ENCODE data around the gene TPCN1. TPM values are rescaled to one million over a fixed set of nuclear protein-coding genes. Genes with fewer than 3 reads are reported as not detected.

Gene TPCN1
- total RNA-seq, 1 experiment from 2014 or later = 13.5 TPM

DNA sequence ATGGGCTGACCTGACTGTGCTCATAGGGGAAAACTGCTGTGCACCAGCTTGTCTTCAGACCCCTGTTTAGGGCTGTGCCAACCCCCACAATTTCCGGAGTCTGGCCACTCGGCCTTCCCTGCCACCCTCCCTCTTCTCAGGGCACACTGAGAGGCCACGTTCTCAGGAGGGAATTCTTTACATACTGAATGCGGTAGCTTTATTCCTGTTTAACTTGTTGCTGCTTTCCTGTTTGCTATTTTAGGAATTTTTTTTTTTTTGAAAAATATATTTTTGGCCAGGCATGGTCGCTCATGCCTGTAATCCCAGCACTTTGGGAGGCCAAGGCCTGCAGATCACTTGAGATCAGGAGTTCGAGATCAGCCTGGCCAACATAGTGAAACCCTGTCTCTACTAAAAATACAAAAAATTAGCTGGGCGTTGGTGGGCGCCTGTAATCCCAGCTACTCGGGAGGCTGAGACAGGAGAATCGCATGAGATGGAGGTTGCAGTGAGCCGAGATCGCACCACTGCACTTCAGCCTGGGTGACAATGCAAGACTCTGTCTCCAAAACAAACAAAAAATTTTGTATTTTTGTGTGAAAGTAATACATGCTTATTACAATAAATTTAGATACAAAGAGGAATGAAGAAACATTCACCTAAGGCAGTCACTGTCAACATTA is 39.5 kb downstream of the TPCN1 start:
- no peak for DNase-seq
- Histone ChIP-seq H3K27me3 (ENCODE audit: insufficient read depth, low read length) (no peaks in the 10 kb centered on the region), H2BK5ac (ENCODE audit: insufficient read length, low read length) (no peak overlapping the region), H3K27ac (ENCODE audit: insufficient read length, low read depth, low read length) (no peak overlapping the region), H3K4me1 (ENCODE audit: insufficient read depth, low read length) (peaks cover 4% of the 10 kb centered on the region; the same call in 1 of the 2 replicates), H2BK12ac (ENCODE audit: insufficient read length, low read depth, low read length) (no peak overlapping the region), H3K79me1 (ENCODE audit: insufficient read depth, low read depth, low read length, poor library complexity, severe bottlenecking) (no peaks in the 10 kb centered on the region), H3K4ac (ENCODE audit: low read depth, low read length) (no peak overlapping the region), H3T11ph (ENCODE audit: low read length) (no peak overlapping the region), H3K56ac (ENCODE audit: insufficient read length, low read depth, low read length) (no peak overlapping the region), H4K91ac (ENCODE audit: insufficient read length, low read depth, low read length) (no peak overlapping the region), H3K14ac (ENCODE audit: insufficient read depth, low read length) (no peak overlapping the region), H4K8ac (replicated peaks; ENCODE audit: insufficient read length, low read depth, low read length) (no peak overlapping the region), H3K23me2 (ENCODE audit: insufficient read length, low read depth, low read length, poor library complexity, severe bottlenecking) (no peaks in the 10 kb centered on the region), H4K5ac (ENCODE audit: insufficient read length, low read depth, low read length) (no peak overlapping the region), H2BK15ac (ENCODE audit: low read depth, low read length) (no peak overlapping the region), H3K4me2 (ENCODE audit: insufficient read depth, insufficient read length, low read length) (no peak overlapping the region), H4K20me1 (ENCODE audit: control insufficient read depth, insufficient read depth, insufficient read length) (no peaks in the 10 kb centered on the region), H2AFZ (ENCODE audit: low read length) (no peak overlapping the region), H2AK5ac (ENCODE audit: insufficient read length, low read length) (no peak overlapping the region), H3K79me2 (ENCODE audit: insufficient read depth, low read length) (no peaks in the 10 kb centered on the region), H2BK120ac (ENCODE audit: low read depth, low read length, poor library complexity, severe bottlenecking) (no peak overlapping the region), H2BK20ac (ENCODE audit: low read depth, low read length, poor library complexity, severe bottlenecking) (no peak overlapping the region), H3K9ac (ENCODE audit: extremely low read depth, insufficient read length, low read length) (no peak overlapping the region), H3K18ac (ENCODE audit: insufficient read length, low read depth, low read length) (no peak overlapping the region), H3K9me3 (ENCODE audit: control insufficient read depth, low read depth, low read length) (no peaks in the 10 kb centered on the region), H3K23ac (ENCODE audit: insufficient read length, low read depth, low read length) (no peak overlapping the region)
- Mint-ChIP-seq H3K27ac (peak overlapping the region in 1 of 3 experiments; percentile 75; a peak in 1 of 7 replicates), H3K27me3 (ENCODE audit: low read depth) (no peaks in the 10 kb centered on the region), H3K9me3 (no peaks in the 10 kb centered on the region), H3K4me1 (peaks cover 13 to 16% of the 10 kb centered on the region in 2 experiments), H3K36me3 (ENCODE audit: insufficient read depth in 1 of 3, low read depth in 3 of 3) (peaks cover 0 to under 1% (median under 1%) of the 10 kb centered on the region in 3 experiments; a peak in 2 of 7 replicates), H3K4me3 (no peak overlapping the region)
- TF ChIP-seq, protein P1, sequence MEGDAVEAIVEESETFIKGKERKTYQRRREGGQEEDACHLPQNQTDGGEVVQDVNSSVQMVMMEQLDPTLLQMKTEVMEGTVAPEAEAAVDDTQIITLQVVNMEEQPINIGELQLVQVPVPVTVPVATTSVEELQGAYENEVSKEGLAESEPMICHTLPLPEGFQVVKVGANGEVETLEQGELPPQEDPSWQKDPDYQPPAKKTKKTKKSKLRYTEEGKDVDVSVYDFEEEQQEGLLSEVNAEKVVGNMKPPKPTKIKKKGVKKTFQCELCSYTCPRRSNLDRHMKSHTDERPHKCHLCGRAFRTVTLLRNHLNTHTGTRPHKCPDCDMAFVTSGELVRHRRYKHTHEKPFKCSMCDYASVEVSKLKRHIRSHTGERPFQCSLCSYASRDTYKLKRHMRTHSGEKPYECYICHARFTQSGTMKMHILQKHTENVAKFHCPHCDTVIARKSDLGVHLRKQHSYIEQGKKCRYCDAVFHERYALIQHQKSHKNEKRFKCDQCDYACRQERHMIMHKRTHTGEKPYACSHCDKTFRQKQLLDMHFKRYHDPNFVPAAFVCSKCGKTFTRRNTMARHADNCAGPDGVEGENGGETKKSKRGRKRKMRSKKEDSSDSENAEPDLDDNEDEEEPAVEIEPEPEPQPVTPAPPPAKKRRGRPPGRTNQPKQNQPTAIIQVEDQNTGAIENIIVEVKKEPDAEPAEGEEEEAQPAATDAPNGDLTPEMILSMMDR (conservative IDR thresholded peaks at IDR 0.05) = no peak
- WGBS (ENCODE audit: extremely low coverage, insufficient read length, low lambda C conversion rate) = no CpG with 5 or more reads among the region's 12 CpGs

Measured in H9 (cell line).